GM12878 (cell line): ENCODE data around the gene MOCOS. TPM values are rescaled to one million over a fixed set of nuclear protein-coding genes. Genes with fewer than 3 reads are reported as not detected.

Experiments
- ASH2L ChIP-seq: fragments of 300-600, 200-600 bp; sonication (generic); IDR thresholded peaks from 2 replicates; pipeline ENCODE4 v1.6.1; 2017; ENCODE audit warnings: low read depth, mild to moderate bottlenecking, borderline replicate concordance
- BCL11A ChIP-seq: IDR thresholded peaks from 2 replicates; pipeline ENCODE4 v1.6.1; 2011; ENCODE audit warnings: low read depth, low read length
- CBFB ChIP-seq: IDR thresholded peaks from 2 replicates; pipeline ENCODE4 v1.6.1; 2016; ENCODE audit warnings: antibody characterized with exemption, low read depth
- CBX3 ChIP-seq: fragments of 200-600 bp; sonication (generic); IDR thresholded peaks from 2 replicates; pipeline ENCODE4 v1.6.1; 2016; ENCODE audit warnings: low read depth, borderline replicate concordance
- CEBPB ChIP-seq, 2 experiments: fragments of 150-350 bp in 1 of 2; IDR thresholded peaks; 2 replicates each; pipeline ENCODE4 v1.6.1; 2012 to 2014; ENCODE audit warnings: low read depth in 2 of 2, low read length in 2 of 2, borderline replicate concordance in 1 of 2, inconsistent platforms in 1 of 2
- DPF2 ChIP-seq: fragments of 450-650 bp; IDR thresholded peaks from 2 replicates; pipeline ENCODE4 v1.6.1; 2017; ENCODE audit warnings: mild to moderate bottlenecking
- JUND ChIP-seq: IDR thresholded peaks from 2 replicates; pipeline ENCODE4 v1.6.1; 2012; ENCODE audit warnings: low read depth, mild to moderate bottlenecking, low read length, improper control_type of control experiment, moderate library complexity
- MYB ChIP-seq: fragments of 150-350 bp; IDR thresholded peaks from 2 replicates; pipeline ENCODE4 v1.6.1; 2014; ENCODE audit warnings: mild to moderate bottlenecking, low read depth, low read length, borderline replicate concordance
- MYC ChIP-seq: IDR thresholded peaks from 2 replicates; pipeline ENCODE4 v1.6.1; 2011; ENCODE audit warnings: mild to moderate bottlenecking, low read length, moderate library complexity, inconsistent platforms; ENCODE audit not compliant: insufficient read depth, insufficient replicate concordance, insufficient read length, severe bottlenecking
- RCOR1 ChIP-seq: conservative IDR thresholded peaks from 2 replicates; pipeline ENCODE4 v1.6.1; 2012; ENCODE audit warnings: low read depth, low read length, improper control_type of control experiment
- RELB ChIP-seq: fragments of 450-650 bp; IDR thresholded peaks from 2 replicates; pipeline ENCODE4 v1.6.1; 2017; ENCODE audit warnings: low read depth, mild to moderate bottlenecking, moderate library complexity
- RFX5 ChIP-seq: IDR thresholded peaks from 2 replicates; pipeline ENCODE4 v1.6.1; 2011; ENCODE audit warnings: low read depth, low read length, improper control_type of control experiment
- SMAD1 ChIP-seq: fragments of 450-650 bp; IDR thresholded peaks from 2 replicates; pipeline ENCODE4 v1.6.1; 2018; ENCODE audit warnings: mild to moderate bottlenecking, low read depth; ENCODE audit not compliant: partially characterized antibody
- SMAD5 ChIP-seq: IDR thresholded peaks from 2 replicates; pipeline ENCODE4 v1.6.1; 2016; ENCODE audit warnings: antibody characterized with exemption, low read depth
- SREBF2 ChIP-seq: IDR thresholded peaks from 2 replicates; pipeline ENCODE4 v1.6.1; 2012; ENCODE audit warnings: mild to moderate bottlenecking, low read length
- STAT1 ChIP-seq: fragments of 450-650 bp; conservative IDR thresholded peaks from 2 replicates; pipeline ENCODE4 v1.6.1; 2014; ENCODE audit warnings: antibody characterized with exemption, mild to moderate bottlenecking
- STAT3 ChIP-seq: IDR thresholded peaks from 2 replicates; pipeline ENCODE4 v1.6.1; 2011; ENCODE audit warnings: low read depth, low read length, improper control_type of control experiment
- TCF3 ChIP-seq: IDR thresholded peaks from 2 replicates; pipeline ENCODE4 v1.6.1; 2012; ENCODE audit warnings: low read depth, mild to moderate bottlenecking, low read length, borderline replicate concordance; ENCODE audit not compliant: insufficient read depth
- WRNIP1 ChIP-seq: IDR thresholded peaks from 2 replicates; pipeline ENCODE4 v1.6.1; 2011; ENCODE audit warnings: low read depth, low read length, improper control_type of control experiment, borderline replicate concordance
- ZBTB33 ChIP-seq: fragments of 450-650 bp; IDR thresholded peaks from 2 replicates; pipeline ENCODE4 v1.6.1; 2017; ENCODE audit warnings: mild to moderate bottlenecking
- ZBTB40 ChIP-seq: fragments of 450-650 bp; IDR thresholded peaks from 2 replicates; pipeline ENCODE4 v1.6.1; 2016; ENCODE audit warnings: mild to moderate bottlenecking, moderate library complexity, borderline replicate concordance
- ZNF207 ChIP-seq: fragments of 450-650 bp; IDR thresholded peaks from 2 replicates; pipeline ENCODE4 v1.6.1; 2014; ENCODE audit warnings: antibody characterized with exemption, mild to moderate bottlenecking, borderline replicate concordance
- ZNF217 ChIP-seq: fragments of 450-650 bp; IDR thresholded peaks from 2 replicates; pipeline ENCODE4 v1.6.1; 2017; ENCODE audit warnings: antibody characterized with exemption, mild to moderate bottlenecking
- ZNF384 ChIP-seq: IDR thresholded peaks from 2 replicates; pipeline ENCODE4 v1.6.1; 2012; ENCODE audit warnings: low read depth, mild to moderate bottlenecking, low read length, improper control_type of control experiment, borderline replicate concordance
- ZSCAN29 ChIP-seq: fragments of 450-650 bp; IDR thresholded peaks from 2 replicates; pipeline ENCODE4 v1.6.1; 2017; ENCODE audit warnings: mild to moderate bottlenecking, moderate library complexity
- polyA plus RNA-seq, 11 experiments: library from polyadenylated mRNA; depleted of rRNA in 4 of 11; unstranded in 6 of 11; stranded (reverse) in 5 of 11; fragments of >200 nt; fragmentation: Nextera tagmentation in 4 of 11; fragmentation: Illumina TruSeq in 1 of 11; extraction: Ambion mirVana in 4 of 11; extraction: Trizol in 1 of 11; gene quantifications; 1 replicate in 1 of 11; 2 replicates in 10 of 11; pipeline versions ENCODE4 v1.2.1 to v1.2.3, GENCODE V29; 2011 to 2016; ENCODE audit warnings: inconsistent platforms in 2 of 11, missing spikeins in 2 of 11, low read depth in 1 of 11
- total RNA-seq, 4 experiments: library from RNA; depleted of rRNA in 3 of 4; stranded (reverse); fragments of >200 nt in 3 of 4; fragmentation: Illumina TruSeq in 1 of 4; extraction: Trizol in 1 of 4; gene quantifications; 2 replicates each; pipeline versions ENCODE4 v1.2.1 to v1.2.3, GENCODE V29; 2013 to 2021

The MOCOS gene
- total and polyA plus RNA-seq, 10 of the 15 experiments (the other 5 are each of a cell fraction or from before 2014, with no cell fraction given): 0.16 to 0.56 (median 0.33) TPM

- no peak for TF ChIP-seq ZBTB40
- TF ChIP-seq BCL11A: no peak
- TF ChIP-seq ZNF217: no peak
- TF ChIP-seq ZNF207: no peak
- TF ChIP-seq STAT1: no peak
- TF ChIP-seq STAT3: no peak
- TF ChIP-seq ZNF384: no peak
- TF ChIP-seq WRNIP1: no peak
- no peak for TF ChIP-seq CBFB
- no peak for TF ChIP-seq SREBF2
- no peak for TF ChIP-seq TCF3
- TF ChIP-seq CBX3: no peak
- no peak for TF ChIP-seq JUND
- no peak for TF ChIP-seq RFX5
- no peak for TF ChIP-seq SMAD5
- TF ChIP-seq SMAD1: no peak
- no peak for TF ChIP-seq ZBTB33
- TF ChIP-seq ZSCAN29: peak; percentile 70; the same call in 1 of the 2 replicates
- no peak for TF ChIP-seq RELB
- TF ChIP-seq ASH2L: no peak
- TF ChIP-seq CEBPB (IDR thresholded peaks at IDR 0.05; ENCODE audit: borderline replicate concordance in 1 of 2, low read depth in 2 of 2, low read length in 2 of 2): no peak
- no peak for TF ChIP-seq MYB
- no peak for TF ChIP-seq RCOR1
- TF ChIP-seq DPF2: no peak
- TF ChIP-seq MYC: no peak
Observed at GRCh38 chr18:36187193-36187825, at the start of gene MOCOS (continued).
